ENCODE data around the gene ALX4. TPM values are rescaled to one million over a fixed set of nuclear protein-coding genes. Genes with fewer than 3 reads are reported as not detected.

Gene ALX4
- total RNA-seq, 1 donor from 2014 or later: not detected

DNA sequence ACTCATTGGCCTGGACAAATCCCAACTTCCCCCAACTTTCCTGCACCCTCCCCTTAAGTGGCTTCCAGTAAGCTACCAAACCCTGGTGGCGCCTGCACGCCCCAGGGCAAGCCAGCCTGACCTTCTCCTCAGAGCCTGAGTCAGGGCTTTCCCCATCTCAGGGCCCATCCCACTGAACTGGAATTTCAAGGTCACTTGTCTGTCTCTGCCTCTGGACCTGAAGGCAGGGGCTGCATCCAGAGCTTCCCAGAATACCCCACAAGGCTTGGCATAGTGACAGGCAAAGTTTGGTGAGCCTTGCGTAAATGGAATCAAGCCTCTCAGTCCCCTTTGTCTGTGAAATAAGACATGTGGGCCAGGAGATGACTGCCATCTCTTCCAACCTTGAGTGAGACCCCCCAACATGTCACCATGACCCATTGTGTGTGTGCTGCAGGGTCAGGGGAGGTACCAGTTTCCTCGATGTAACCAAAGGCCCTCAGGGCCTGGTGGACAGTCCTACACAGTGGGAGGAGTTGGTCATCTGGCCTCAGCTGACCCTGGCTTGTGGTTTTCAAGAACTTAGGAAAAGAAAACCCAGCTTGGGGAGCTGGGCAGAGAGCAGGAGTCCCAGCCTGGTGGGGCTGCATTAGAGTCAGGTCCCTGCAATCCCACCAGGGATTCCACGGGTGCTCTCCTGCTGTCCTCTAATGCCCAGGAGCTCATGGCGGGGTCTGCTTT, 8.9 kb downstream of the ALX4 start:
- no peak for ATAC-seq

DNA sequence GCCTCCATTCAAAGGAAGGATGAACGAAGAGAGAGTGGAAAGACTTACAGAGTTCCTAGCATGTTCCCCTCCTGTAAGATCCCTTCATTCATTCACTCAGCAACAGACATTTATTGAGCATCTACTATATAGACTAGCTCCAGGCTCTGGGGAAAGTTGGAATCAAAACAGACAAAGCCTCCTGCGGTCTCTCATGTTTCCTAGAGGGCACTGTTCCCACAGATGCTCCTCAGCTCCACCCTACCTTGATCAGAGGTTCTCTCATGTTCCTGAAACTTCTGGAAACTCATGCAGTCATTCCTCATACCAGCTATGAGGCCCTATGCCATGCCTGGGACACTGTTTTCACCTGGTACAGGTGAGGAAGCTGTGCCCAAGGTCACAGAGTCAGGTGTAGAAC, 11.1 kb downstream of the ALX4 start:
- ATAC-seq: no peak

DNA sequence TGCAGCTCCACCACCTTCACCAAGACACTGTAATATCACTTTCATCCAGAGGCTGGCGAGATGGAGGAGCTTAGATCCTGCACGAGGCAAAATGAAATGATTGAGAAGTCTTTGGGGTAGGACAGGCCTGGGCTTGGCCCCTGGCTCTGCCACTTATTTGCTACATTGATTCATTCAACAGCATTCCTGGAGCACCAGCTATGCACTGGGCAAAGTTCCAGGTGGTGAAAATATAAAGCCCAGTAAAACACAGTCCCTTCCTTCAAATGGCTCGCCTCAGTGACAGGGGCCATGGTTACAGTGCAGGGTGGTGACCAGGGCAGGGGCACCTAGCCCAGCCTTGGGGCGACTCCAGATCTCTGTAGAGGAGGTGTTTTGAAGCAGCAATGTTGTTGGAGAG, 19.7 kb downstream of the ALX4 start:
- peak; percentile 62 for ATAC-seq

DNA sequence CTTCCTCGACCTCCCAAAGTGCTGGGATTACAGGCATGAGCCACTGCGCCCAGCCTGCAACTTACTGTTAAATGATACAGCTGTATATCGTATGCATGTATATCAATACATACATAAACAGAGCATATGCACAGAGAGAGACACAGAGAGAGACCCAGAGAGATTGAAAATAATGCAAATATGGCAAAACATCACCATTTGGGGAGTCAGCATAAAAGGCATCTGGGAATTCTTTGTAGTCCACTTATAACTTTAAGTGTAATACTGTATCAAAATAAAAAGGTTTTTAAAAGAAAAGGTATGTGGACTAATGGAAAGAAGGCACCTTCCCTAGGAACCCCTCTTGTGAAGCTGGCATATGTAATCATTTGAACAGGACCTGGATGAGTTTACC, 21.8 kb downstream of the ALX4 start:
- ATAC-seq: no peak

DNA sequence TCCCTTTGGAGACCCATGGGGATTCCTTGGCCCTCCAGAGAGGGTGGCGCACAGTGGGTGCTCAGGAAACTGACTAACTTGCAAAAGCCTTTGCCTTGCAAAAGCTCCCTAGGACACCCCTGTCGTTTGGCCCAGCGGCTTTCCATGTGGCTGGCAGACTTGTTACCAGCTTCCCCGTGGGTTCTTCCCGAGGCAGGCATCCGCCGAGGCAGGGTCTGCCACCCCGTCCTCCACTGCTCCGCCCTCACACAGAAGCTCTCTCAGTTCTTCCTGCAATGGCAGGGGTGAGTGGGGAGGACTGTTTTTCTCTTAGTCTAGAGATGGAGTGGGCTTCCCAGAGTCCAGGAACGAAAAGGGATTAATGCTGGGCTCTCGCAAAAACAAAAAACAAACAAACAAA, 23.0 kb downstream of the ALX4 start:
- no peak for ATAC-seq

DNA sequence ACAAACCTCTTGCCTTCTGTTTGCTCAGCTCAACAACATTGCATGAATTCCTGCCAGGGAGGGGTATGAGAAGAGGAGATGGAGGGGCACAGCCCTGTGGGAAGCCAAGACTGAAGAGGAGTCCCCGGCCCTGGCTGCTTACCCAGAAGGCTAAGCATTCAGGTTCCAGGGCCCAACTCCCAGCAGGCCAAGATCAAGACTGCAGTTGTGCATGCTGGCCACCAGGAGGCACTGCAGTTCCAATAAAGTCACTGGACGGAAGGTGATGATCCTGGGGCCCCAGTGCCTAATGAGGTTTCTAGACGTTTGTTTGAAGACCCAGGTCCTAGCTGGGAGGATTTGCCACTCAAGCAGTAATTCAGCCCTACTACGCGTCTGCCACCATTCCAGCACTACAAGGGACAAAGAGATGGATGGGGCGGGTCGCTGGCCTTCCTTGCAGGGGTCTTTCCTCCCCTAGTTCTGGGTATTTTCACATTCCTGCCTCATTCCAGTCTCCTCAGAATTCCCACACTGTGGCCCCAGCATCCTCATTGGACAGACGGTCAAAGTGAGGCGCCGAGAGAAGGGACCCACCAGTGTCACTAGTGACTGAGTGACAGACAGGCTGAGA, 23.6 kb downstream of the ALX4 start:
- ATAC-seq: peak; percentile 74

DNA sequence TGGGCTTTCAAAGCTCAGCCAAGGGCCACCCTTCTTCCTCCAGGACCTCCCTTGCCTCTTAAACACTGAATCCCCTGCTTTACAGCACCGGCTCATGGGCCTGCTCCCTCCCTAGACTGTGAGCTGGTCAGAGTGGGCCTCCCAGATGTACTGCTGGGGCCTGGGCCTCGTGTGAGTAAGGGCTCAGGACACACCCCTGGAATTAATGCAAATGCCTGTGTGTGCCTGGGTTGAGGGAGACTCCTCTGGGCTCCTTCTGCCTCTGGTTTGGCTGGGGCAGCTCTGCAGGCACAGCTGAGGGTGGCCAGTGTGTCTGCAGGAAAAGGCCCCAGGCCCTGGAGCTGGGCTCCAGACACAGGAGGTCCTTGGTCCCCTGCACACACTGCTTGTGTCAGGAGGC, 24.2 kb downstream of the ALX4 start:
- ATAC-seq: no peak

DNA sequence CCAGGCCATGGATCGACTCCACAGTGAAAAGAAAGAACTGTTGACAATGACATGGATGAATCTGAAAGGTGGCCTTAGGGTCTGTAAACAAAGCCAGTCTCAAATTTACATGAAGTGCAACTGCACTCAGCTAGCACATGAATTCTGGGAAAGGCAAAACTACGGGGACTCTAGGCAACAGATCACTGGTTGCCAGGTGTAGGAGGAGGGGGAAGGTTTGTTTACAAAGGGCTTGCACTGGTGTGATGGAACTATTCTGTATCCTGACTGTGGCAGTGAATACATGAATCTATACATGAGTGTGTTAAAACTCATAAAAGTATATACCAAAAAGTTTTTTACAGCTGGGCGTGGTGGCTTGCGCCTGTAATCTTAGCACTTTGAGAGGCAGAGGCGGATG, 27.3 kb downstream of the ALX4 start:
- no peak for ATAC-seq

DNA sequence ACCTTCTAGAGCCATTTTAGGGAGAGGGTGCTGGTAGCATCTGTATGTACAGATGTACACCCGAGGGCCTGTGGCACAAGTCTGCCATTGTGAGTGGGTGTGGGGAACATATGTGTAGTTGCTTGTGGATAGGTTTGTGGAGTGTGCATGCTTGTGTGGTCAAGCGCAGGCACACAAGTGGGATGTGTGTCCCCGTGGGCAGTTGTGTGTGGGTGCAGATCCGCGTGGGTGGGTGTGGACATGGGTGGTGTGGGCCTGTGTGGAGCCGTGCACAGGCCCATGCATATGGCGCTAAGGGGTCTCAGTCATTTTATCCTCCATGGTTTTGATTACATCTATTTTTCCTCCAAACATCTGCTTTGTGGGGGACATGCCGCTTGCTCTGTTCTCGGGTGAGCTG, 28.8 kb downstream of the ALX4 start:
- no peak for ATAC-seq

DNA sequence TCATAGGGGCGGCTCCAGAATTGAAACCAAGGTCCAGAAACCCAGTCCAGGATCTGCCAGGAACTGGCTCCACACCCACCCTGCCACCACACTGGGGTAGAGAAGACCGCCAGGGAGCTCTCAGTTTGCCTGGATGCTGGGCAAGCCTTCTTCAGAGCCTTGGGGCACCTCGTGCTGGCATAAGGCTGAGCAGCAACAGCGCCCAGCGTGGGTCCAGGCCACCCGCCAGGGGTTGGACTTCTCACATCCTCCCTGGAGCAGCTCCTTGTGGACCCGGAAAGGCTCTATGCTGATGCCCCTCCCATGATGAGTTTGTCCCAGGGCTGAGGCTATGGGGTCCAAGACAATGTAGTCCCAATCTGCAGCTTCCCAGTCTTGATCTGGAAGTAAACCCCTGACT, 29.7 kb downstream of the ALX4 start:
- ATAC-seq: no peak

DNA sequence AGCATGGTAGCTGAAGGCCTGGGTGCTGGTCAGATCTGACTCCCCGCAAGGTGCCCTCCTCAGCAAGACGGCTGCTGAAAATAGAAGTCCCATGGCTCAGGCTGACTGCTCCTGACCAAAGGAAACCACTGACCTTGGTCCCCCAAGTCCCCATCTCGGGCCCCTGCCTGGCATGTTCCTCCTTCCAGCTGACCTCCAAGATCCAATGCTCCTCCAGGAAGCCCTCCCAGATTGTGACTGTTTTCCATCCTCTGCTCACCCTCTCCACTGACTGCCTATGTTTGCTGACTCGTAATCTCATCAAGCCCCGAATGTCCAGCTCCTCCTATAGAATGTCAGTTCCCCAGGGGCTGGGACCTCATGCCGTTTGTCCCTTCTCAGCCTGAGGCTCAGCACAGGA, 30.5 kb downstream of the ALX4 start:
- ATAC-seq: no peak

DNA sequence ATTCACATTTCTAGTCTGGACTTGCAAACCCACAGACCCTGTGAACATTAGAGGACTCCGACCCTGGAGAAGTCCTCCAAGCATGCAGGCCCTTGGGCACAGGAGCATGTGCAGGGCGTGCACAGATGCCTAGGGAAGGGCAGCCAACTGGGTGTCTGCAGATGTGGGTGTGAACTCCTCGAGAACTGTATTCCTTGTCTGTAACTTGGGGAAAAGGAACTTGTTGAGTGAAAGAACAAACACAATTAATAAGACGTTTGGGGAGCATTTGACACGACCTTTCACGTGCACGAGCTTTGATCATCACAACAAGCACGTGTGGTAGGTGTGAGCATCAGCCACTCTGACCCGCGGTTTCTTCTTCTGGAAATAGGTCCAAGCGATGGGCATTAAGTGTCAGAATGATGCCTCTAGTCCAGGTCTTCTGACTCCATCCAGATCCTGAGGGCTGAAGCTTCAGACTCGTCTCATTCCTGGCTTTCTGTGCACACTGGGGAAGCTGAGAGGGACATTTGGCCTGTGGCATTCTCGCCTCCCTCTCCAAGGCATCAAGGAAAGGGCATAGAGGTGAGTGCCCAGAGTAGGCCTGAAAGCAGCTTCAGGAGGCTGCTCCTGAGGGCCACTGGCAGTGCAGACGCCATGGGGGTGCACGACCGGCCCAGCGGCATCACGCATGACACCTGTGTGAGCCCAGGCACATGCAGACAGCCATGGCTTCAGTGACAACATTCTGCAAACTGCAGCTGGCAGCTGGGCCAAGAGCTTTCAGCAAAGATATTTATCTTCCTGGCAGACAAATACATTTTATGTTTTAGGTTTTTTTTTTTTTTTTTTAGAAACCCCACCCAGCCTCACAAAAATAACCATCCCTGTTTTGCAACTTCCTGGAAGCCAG, 32.5 kb downstream of the ALX4 start:
- no peak for ATAC-seq

DNA sequence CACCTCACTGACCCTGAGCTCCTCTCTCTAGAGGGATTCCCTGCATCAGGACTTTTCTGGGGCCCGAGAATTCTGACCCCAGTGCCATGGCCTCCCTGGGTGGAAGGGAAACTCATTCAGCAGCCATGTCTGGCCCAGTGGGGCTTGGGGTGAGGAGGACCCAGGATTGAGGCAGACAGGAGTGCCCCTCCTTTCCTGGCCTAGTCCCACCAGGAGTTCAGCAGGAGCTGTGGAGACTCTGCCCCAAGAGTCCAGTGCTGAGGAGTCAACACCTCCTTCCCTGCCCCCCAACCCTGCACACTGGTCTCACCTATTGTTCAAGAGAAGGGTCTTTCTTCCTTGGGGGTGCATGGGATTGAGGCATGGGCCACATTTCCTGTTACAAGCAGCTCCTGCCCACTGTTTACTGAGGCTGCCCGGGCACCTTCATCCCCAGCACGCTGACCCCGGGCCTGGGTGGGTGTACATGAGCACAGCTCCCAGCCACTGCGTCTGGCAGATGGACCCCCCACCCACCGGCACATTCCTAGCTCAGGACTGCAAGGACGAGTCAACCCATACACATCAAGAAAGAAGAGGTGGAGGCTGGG, 33.9 kb downstream of the ALX4 start:
- ATAC-seq: no peak

DNA sequence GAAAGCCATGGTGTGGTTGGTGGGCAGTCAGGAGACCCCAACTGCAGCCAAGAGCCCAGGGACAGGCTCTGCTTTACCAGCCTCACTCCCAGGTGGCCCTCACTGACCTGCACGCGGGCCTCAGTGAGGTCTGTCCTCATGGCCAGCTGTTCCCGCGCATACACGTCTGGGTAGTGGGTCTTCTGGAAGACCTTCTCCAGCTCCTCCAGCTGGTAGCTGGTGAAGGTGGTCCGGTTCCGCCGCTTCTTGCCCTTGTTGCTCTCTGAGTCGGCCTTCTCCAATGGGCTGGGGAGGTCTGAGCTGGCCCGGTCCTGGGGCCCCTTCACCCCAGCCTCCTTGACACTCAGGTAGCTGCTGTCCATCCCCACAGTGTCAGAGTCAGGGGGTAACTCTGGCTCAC, 34.7 kb downstream of the ALX4 start:
- ATAC-seq: no peak

DNA sequence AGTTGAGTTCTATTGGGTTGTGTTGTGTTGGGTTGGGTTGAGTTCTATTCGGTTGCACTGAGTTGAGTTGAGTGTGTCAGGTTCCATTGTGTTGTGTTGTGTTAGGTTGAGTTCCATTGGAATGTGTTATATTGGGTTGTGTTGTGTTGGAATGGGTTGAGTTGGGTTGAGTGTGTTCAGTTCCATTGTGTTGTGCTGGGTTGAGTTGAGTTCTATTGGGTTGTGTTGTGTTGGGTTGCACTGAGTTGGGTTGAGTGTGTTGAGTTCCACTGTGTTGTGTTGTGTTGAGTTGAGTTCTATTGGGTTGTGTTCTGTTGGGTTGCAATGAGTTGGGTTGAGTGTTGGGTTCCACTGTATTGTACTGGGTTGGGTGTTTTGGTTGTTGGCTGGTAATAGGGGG, 35.5 kb downstream of the ALX4 start:
- ATAC-seq: no peak

DNA sequence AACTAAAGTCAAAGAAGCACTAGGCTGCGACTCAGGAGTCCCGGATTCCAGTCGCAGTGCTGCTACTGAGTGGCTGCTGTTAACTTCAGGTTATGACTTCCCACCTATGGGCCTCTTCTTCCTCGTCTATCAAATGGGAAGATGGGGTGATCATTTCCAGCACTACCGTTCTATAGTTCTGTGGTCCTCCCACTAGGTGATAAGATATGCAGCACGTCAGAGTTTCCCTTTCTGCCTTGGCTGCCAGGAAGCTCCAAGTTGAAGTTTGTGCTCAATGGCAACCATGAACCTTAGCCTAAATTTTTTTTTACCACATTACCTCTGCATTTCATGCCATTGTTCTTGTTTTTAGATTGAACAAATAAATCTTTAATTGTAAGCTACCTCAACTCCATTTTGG, 38.7 kb downstream of the ALX4 start:
- no peak for ATAC-seq

DNA sequence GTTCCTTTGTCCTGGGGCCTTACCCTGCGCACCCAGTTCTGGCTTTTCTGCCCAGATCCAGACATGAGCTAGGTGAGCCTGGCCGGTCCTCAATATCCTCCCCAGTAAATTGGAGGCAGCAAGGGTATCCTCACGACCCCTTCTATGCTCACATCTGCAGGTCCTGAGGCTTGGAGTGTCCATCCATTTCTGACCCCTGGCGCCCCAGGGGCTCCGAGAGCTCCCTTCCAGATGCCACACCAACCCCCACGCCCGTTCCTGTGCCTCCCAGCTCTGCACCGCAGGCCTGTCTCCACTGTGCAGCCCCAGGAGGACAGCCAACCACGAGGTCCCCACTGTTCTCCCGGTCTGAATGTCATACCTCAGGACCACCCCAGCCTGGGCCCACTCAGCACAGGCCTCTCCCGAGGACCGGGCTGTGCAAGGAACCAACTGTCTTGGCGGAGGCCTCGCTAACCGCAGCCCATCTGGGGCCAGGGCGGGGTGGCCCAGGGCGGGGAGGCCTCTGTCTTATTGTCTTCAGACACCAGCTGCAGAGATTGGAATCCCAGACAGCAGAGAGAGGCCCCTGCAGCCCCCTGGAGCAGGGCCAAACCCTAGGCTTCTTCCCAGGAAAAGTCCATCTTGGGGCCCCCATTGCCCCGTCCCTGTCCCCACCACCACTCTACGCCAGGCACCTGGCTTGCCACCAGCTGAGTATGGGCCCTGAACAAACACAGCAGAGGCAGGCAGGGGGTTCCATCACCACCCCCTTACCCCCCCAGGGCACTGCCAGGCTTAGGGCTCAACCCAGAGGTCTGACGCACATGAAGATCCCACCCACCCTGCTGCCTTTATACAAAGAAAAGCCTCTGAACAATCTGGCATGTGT, 39.3 kb downstream of the ALX4 start:
- ATAC-seq: peak; percentile 9

DNA sequence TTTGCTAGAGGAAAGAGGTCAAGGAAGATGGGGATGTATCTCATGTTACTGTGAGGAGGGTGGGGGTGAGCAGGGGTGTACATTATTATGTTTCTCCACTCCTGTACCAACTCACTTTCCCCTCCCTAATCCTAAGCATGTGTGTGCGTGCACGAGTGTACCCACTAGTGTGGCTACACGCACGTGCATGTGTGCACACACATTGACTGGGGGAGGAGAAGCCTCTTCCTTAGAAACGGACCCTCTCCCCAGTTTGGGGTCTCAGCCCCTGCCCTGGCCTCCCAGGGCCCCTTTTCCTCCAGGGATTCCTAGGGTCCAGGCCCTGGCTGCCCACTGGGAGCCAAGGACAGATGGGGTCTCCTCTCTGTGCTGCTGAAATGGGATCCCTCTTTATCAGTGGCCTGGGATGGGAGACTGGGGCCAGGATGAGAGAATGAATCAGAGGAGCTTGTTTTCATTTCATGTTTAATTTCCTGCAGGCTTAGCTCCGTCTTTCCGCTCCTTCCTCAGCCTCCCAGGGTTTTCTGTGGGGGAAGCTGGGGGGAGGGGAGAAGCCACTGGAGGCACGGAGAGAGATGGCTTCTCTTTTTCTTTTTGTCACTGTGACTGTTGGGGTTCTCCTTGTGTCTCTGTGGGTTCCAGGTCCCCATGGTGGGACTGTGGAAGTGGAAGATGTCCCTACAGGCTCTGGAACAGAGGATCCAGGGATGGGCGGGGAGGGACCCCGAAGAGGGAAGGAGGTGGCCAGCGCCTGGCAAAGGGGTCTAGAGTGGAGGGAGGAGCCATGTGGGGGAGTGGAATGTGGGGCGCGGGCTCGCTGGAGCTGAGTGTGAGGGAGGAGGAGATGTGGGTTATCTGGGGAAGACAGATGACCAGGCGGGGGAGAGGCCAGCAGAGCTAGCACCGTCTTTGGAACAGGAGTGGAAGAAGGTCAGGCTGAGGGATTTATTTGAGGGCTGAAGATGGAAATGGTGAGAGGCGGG, 40.3 kb downstream of the ALX4 start:
- no peak for ATAC-seq

DNA sequence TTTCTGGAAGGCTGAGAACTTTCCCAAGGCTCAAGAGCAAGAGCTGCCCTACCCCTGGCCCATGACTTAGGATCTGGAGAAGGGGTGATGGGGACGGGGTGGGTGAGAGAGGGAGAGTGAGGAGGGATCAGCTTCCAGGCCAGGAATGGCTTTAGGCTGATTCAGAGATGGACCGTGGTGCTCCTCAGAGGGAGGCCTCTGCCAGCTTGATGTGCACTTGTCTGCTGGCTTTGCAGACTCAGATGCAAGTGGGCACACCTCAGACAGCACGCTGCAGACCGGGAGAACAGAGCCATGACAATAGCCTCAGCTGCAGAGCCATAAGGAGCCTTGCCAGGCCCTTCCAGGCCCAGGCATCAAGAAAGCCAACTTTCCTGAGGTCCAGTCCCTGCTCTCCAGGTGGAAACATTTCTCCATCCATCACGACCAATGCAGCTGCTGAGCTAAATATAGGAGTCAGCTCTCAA, 41.3 kb downstream of the ALX4 start:
- no peak for ATAC-seq

DNA sequence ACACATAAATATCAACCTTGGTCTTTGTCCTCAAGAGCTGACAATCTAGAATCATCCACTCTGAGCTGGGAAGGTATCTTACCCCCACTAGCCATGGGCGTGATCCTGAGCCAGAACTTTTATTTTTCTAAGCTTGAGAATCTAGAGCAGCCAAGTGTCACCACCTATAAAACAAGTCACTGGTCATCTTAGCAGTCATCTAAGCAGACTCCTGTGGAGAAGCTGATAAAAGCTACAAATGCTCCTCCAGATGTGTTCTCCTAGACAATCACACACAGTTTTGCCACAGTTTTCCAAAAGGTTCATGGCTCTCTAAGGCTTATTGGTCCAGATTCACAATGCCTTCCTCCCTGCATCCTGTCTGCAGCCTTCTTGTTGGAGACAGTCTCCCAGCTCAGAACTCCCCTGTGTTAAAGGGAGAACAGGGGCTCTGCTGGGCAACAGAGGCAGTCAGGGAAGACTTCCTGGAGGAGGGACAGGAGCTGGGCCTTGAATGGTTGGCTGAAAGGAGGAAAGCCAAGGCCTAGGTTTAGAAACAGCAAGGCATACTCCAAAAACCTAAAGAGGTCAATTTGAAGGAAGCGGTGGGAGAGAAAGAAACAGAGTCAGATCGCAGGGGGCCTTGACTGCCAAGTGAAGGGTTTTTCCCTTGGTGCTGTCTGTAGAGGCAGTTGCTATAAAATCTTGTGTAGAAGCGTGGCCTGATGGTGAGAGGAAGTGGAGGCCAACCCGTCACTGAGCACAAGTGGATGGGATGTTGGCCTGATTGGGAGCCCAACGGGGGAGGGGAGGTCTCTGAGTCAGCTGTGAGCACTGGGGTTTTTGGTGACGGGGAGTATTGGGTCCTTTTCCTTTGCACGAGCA, 42.0 kb downstream of the ALX4 start:
- ATAC-seq: no peak
